ENCODE data around the gene CCND2. TPM values are rescaled to one million over a fixed set of nuclear protein-coding genes. Genes with fewer than 3 reads are reported as not detected.

The CCND2 gene
- total RNA-seq, 4 donors from 2014 or later = 73.3 to 116 (median 92.6) TPM

GRCh38 chr12:4312251-4312650, 38.7 kb downstream of the CCND2 start:
- no peak for ATAC-seq (ENCODE audit: low FRiP score)
- TF ChIP-seq CTCF (IDR thresholded peaks at IDR 0.05) = no peak
- DNase-seq (ENCODE audit: low spot score) = no peak

DNA sequence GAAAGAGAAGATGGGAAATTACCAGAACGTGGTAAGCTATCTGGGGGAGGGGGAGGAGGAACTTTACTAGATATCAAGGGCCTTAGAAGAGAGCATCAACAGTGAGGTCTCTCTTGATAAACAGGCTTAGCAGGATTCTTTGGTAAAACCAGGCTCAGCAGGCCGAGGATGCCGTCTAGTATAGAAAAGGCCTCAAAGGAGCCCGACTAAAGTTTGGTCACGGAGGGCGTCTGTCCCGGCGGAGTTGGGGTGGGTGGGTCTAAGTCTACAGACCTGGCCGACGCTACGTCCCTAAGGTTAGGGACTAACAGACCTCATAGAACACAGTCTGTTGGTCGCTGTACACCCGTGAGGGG, 46.9 kb downstream of the CCND2 start:
- no peak for TF ChIP-seq CTCF (IDR thresholded peaks at IDR 0.05)
- DNase-seq (ENCODE audit: low spot score) = peak; percentile 25

DNA sequence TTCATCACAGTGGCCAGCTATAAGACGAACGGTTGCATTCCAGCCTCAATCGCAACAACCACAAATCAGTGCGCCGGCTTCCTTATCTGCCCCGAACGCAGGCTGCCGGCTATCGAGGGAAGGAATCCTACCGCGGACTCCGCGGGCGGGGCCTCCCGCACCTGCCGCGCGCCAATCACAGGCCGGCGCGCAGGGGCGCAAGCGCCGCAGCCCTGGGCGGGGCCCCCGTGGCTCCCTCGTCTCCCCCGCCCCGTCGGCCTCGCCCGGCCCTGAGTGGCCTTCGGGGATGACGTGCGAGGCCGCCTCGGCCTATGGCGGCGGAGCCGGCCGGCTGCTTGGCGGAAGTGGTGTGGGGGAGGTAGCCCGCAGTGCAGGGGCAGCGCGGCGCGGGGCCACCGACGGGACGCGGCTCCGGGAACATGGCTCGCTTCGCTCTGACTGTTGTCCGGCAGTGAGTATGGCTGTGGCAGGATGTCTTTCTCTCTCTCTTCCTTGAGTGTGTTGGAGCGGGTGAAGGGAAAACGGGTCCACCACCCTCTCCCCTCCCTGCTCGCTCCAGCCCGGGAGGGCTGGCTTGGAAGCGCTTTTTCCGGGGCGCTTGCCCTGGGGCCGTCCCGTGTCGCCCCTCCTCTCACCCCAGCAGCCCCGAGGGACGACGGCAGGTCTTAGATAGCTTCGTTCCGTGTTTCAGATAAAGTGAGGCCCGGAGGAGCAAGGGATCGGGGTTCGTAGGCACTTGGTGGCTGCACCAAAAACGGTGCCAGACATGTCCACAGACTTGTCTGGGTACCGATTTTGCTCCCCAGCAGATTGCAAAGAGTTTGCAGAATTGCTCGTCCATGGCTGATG, 47.5 kb downstream of the CCND2 start, which contains the start of gene TIGAR:
Gene TIGAR, plus strand, starts transcription at position 361 of the 849 bp plus-strand sequence. Its CDS starts 59 bp downstream, at position 420.
- peak; percentile 100 for ATAC-seq (ENCODE audit: low FRiP score)
- peak; percentile 69 for DNase-seq (ENCODE audit: low spot score)

More for the DNA sequence above, 46.9 kb downstream of the CCND2 start:
- peak; percentile 56 for ATAC-seq (ENCODE audit: low FRiP score)

GRCh38 chr12:4322726-4323125, 49.2 kb downstream of the CCND2 start:
- TF ChIP-seq CTCF (IDR thresholded peaks at IDR 0.05) = no peak
- no peak for DNase-seq (ENCODE audit: low spot score)
- no peak for ATAC-seq (ENCODE audit: low FRiP score)

More for the DNA sequence above, 47.5 kb downstream of the CCND2 start, which contains the start of gene TIGAR:
- TF ChIP-seq CTCF (IDR thresholded peaks at IDR 0.05) = no peak

Other genes starting within 250 kb of the CCND2 start
- 10 to 100 TPM in 1 of 4 donors, 1 to 10 TPM in 3; 4.2 to 13.5 (median 5.3) TPM for gene TIGAR, start 47.5 kb downstream of the CCND2 start, total RNA-seq
- not detected for gene FGF23, start 106.0 kb downstream of the CCND2 start, total RNA-seq
- gene FGF6, start 172.1 kb downstream of the CCND2 start, total RNA-seq = not detected